GM23248 (cell line): ENCODE measurements around the gene CNTLN.

Source experiments
- EZH2 ChIP-seq: fragments of 200-600 bp; sonication (generic); IDR thresholded peaks from 2 replicates; pipeline ENCODE4 v1.6.1; 2018; ENCODE audit warnings: antibody characterized with exemption, mild to moderate bottlenecking; ENCODE audit not compliant: insufficient read depth, poor library complexity, severe bottlenecking
- EZH2phosphoT487 ChIP-seq: fragments of 200-600 bp; sonication (generic); IDR thresholded peaks from 2 replicates; pipeline ENCODE4 v1.6.1; 2018; ENCODE audit warnings: antibody characterized with exemption, moderate library complexity, mild to moderate bottlenecking, low read depth; ENCODE audit not compliant: insufficient read depth

DNA sequence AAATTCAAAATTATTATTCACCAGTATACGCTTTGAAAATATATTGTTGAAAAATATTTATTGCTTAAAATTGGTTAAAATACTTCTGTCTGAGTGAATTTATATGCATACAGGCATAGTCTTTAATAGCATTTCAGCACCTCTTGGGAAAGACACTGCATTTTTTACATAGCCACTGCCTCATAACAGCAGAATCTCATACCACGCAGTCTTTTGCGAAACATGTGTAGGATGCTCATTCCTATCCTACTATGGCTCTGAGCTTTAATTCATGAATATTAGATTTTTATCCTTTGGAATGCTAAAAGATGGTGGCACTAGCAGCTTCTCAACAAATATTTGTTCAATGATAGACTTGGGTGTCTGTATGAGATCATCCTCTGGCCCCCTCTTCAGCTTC lies 350.1 kb downstream of the CNTLN start:
- TF ChIP-seq EZH2 (no peak), EZH2phosphoT487 (no peak)
